Endothelial cell of umbilical vein (primary cell): ENCODE data around the gene NUP58. TPM values are rescaled to one million over a fixed set of nuclear protein-coding genes. Genes with fewer than 3 reads are reported as not detected.

Source experiments
- BruUV-seq: library from RNA; stranded (reverse); fragments of 400-500 nt; replicated peaks from 2 replicates; lab custom pipeline; 2021; lab: Mats Ljungman, UMichigan
- CTCF ChIA-PET: fragments of 300-600, 350-600 bp; sonication (Branson Sonifier 250); formaldehyde crosslinking; loops from one replicate; lab custom pipeline; 2021; ENCODE audit warnings: antibody characterized with exemption, inconsistent platforms; lab: Charles Lee
- POLR2A ChIA-PET: fragments of 300-600, 350-600 bp; sonication (Branson Sonifier 250); formaldehyde crosslinking; loops from one replicate; lab custom pipeline; 2021; ENCODE audit warnings: antibody characterized with exemption, inconsistent platforms; lab: Charles Lee
- DNase-seq: peaks from one replicate; pipeline ENCODE4 v3.0.0-alpha.2; 2011; ENCODE audit warnings: low read depth, low spot score
- FAIRE-seq: peaks from 2 replicates; lab custom pipeline; 2011; peaks lifted over from hg19 to GRCh38; lab: Jason Lieb, UNC
- H2AFZ ChIP-seq: 2 replicates; pipeline ENCODE4 v1.6.0; 2012; ENCODE audit warnings: low read depth, low read length, control low read depth, inconsistent platforms
- H3K27ac ChIP-seq: 2 replicates; pipeline ENCODE4 v1.5.1; 2011; ENCODE audit warnings: low read depth, mild to moderate bottlenecking, control low read depth, low read length, moderate library complexity; ENCODE audit not compliant: insufficient read depth
- H3K27me3 ChIP-seq, 2 experiments: 2 replicates each; pipeline versions ENCODE4 v1.6.0 to v1.6.1; 2011; ENCODE audit warnings: low read length in 2 of 2, mixed read lengths in 1 of 2; ENCODE audit not compliant: control insufficient read depth in 2 of 2, insufficient read depth in 2 of 2
- H3K36me3 ChIP-seq, 2 experiments: 2 replicates in 1 of 2; 3 replicates in 1 of 2; pipeline ENCODE4 v1.5.1; 2011; ENCODE audit warnings: low read length in 2 of 2, mild to moderate bottlenecking in 1 of 2, moderate library complexity in 1 of 2; ENCODE audit not compliant: control insufficient read depth in 2 of 2, insufficient read depth in 2 of 2; ENCODE audit errors: extremely low read depth in 1 of 2
- H3K4me1 ChIP-seq: 3 replicates; pipeline ENCODE4 v1.5.1; 2011; ENCODE audit warnings: mild to moderate bottlenecking, low read length; ENCODE audit not compliant: control insufficient read depth, insufficient read depth; ENCODE audit errors: extremely low read depth
- H3K4me2 ChIP-seq: 2 replicates; pipeline ENCODE4 v1.6.1; 2011; ENCODE audit warnings: low read length, control low read depth, mixed read lengths; ENCODE audit not compliant: insufficient read depth
- H3K4me3 ChIP-seq, 3 experiments: fragments of 200-600 bp in 1 of 3; sonication (generic), shearing (Covaris generic) in 1 of 3; replicated peaks in 1 of 3; 2 replicates each; pipeline ENCODE4 v1.5.1; 2011 to 2016; ENCODE audit warnings: control low read depth in 3 of 3, low read length in 3 of 3, mild to moderate bottlenecking in 2 of 3, inconsistent platforms in 1 of 3, low read depth in 1 of 3, moderate library complexity in 1 of 3; ENCODE audit not compliant: insufficient read depth in 1 of 3
- H3K79me2 ChIP-seq: 2 replicates; pipeline ENCODE4 v1.6.0; 2012; ENCODE audit warnings: low read length, inconsistent platforms; ENCODE audit not compliant: control insufficient read depth, insufficient read depth
- H3K9ac ChIP-seq: replicated peaks from 2 replicates; pipeline ENCODE3; 2011; ENCODE audit warnings: low read length, control low read depth; ENCODE audit not compliant: insufficient read depth; ENCODE audit errors: extremely low read depth
- H3K9me1 ChIP-seq: replicated peaks from 3 replicates; pipeline ENCODE4 v1.6.0; 2011; ENCODE audit warnings: mild to moderate bottlenecking, low read length; ENCODE audit not compliant: control insufficient read depth, insufficient read depth; ENCODE audit errors: extremely low read depth
- H3K9me3 ChIP-seq: replicated peaks from 2 replicates; pipeline ENCODE4 v1.5.1; 2012; ENCODE audit warnings: low read length, inconsistent platforms; ENCODE audit not compliant: control insufficient read depth, insufficient read depth
- H4K20me1 ChIP-seq: replicated peaks from 2 replicates; pipeline ENCODE3; 2011; ENCODE audit warnings: mild to moderate bottlenecking, low read length; ENCODE audit not compliant: control insufficient read depth, insufficient read depth; ENCODE audit errors: extremely low read depth
- EZH2 ChIP-seq: IDR thresholded peaks from 2 replicates; pipeline ENCODE4 v1.6.1; 2012; ENCODE audit warnings: borderline replicate concordance, low read depth, mild to moderate bottlenecking, moderate library complexity, low read length, inconsistent platforms; ENCODE audit not compliant: severe bottlenecking
- FOS ChIP-seq: IDR thresholded peaks from 2 replicates; pipeline ENCODE4 v1.6.1; 2011; ENCODE audit warnings: mild to moderate bottlenecking, low read length, moderate library complexity, borderline replicate concordance; ENCODE audit not compliant: insufficient read depth
- GATA2 ChIP-seq: IDR thresholded peaks from 2 replicates; pipeline ENCODE4 v1.7.0; 2011; ENCODE audit warnings: low read depth, mild to moderate bottlenecking, moderate library complexity, mixed read lengths, low read length; ENCODE audit not compliant: insufficient read length, insufficient read depth
- JUN ChIP-seq: IDR thresholded peaks from 2 replicates; pipeline ENCODE4 v1.6.1; 2011; ENCODE audit warnings: borderline replicate concordance, low read depth; ENCODE audit not compliant: insufficient read length, insufficient read depth
- MYC ChIP-seq: IDR thresholded peaks from one replicate; pipeline ENCODE4 v1.6.1; 2011; ENCODE audit warnings: mild to moderate bottlenecking, low read depth, low read length
- POLR2A ChIP-seq: IDR thresholded peaks from 2 replicates; pipeline ENCODE4 v1.6.1; 2012; ENCODE audit warnings: low read depth, mild to moderate bottlenecking, control low read depth, low read length
- POLR2AphosphoS5 ChIP-seq: IDR thresholded peaks from 2 replicates; pipeline ENCODE4 v1.6.1; 2012; ENCODE audit warnings: low read depth, mild to moderate bottlenecking, control low read depth, low read length, moderate library complexity; ENCODE audit not compliant: insufficient read depth
- dilution Hi-C: fragments of 300-500 bp; cut with MboI; formaldehyde crosslinking; loops from one replicate; pipeline ENCODE4 v1.15.0; 2019; ENCODE audit warnings: low sequenced_read_pairs; ENCODE audit not compliant: extremely low pct_ligation_motif_present
- intact Hi-C: fragments of 100-400 bp; cut with micrococcal nuclease; formaldehyde crosslinking; loops from one replicate; pipeline ENCODE4 v1.10.0; 2022
- polyA plus RNA-seq, 4 experiments: library from polyadenylated mRNA; depleted of rRNA in 3 of 4; stranded (reverse) in 3 of 4; unstranded in 1 of 4; fragments of >200 nt; gene quantifications; 2 replicates each; pipeline versions ENCODE4 v1.2.1 to v1.2.3, GENCODE V29; 2011 to 2012; ENCODE audit warnings: missing spikeins in 1 of 4
- total RNA-seq: library from RNA; stranded (reverse); gene quantifications from 2 replicates; pipeline ENCODE4 v1.2.3, GENCODE V29; 2021
- TF ChIP-seq, protein P1 (sequence below): IDR thresholded peaks from 2 replicates; pipeline ENCODE4 v1.6.1; 2011; ENCODE audit not compliant: insufficient read depth, insufficient read length
- TF ChIP-seq, protein P2 (sequence below), 2 donors: IDR thresholded peaks; 1 replicate in 1 of 2; 2 replicates in 1 of 2; pipeline ENCODE4 v1.5.1; 2011; ENCODE audit warnings: low read length in 2 of 2, mild to moderate bottlenecking in 2 of 2, moderate library complexity in 2 of 2, control low read depth in 1 of 2, inconsistent platforms in 1 of 2, low read depth in 1 of 2; ENCODE audit not compliant: insufficient read depth in 1 of 2; ENCODE audit errors: extremely low read depth in 1 of 2

The NUP58 gene
- total and polyA plus RNA-seq, 2 donors (not counting 3 experiments of a cell fraction or from before 2014, with no cell fraction given), result 28.5 to 49.6 TPM

DNA sequence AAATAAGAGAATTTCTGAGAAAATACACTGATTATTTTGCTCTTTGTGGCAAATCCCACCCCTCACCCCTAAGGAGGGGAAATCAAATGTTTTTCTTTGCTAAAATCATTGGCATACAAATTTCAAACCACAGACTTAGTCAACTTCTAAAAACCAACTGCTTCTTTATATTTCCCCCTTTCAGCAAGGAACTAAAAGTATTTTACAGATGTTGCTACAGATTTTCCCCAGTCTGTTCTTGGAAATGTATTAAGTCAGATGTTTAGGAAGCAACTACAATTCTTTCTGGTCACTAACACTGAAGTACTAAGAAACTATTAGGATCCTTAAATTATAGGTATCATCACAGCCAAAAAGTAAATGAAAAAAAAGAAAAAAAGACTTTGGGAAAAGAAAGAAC, 21.0 kb upstream of the NUP58 start:
- no peak overlapping the region for H3K27ac ChIP-seq
- H3K79me2 ChIP-seq, result peaks cover 92% of the 10 kb centered on the region
- dilution Hi-C loops (no loop called here), intact Hi-C loops (no loop called here)
- POLR2A ChIA-PET, result no interaction called here
- H4K20me1 ChIP-seq, result peaks cover 8% of the 10 kb centered on the region
- H3K9me1 ChIP-seq, result no peaks in the 10 kb centered on the region
- CTCF ChIA-PET, result no interaction called here
- DNase-seq (no peak), FAIRE-seq (no peak)
- no peak overlapping the region for H3K4me3 ChIP-seq
- H3K27me3 ChIP-seq, result no peaks in the 10 kb centered on the region
- no peak overlapping the region for H3K9ac ChIP-seq
- H3K4me1 ChIP-seq, result peaks cover 3% of the 10 kb centered on the region
- H3K4me2 ChIP-seq, result no peak overlapping the region
- no peak overlapping the region for H2AFZ ChIP-seq
- TF ChIP-seq, protein P1, sequence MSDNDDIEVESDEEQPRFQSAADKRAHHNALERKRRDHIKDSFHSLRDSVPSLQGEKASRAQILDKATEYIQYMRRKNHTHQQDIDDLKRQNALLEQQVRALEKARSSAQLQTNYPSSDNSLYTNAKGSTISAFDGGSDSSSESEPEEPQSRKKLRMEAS, result no peak
- TF ChIP-seq FOS (no peak), POLR2A (no peak), POLR2AphosphoS5 (no peak), MYC (no peak), GATA2 (no peak), JUN (no peak), EZH2 (no peak)
- TF ChIP-seq, protein P2, sequence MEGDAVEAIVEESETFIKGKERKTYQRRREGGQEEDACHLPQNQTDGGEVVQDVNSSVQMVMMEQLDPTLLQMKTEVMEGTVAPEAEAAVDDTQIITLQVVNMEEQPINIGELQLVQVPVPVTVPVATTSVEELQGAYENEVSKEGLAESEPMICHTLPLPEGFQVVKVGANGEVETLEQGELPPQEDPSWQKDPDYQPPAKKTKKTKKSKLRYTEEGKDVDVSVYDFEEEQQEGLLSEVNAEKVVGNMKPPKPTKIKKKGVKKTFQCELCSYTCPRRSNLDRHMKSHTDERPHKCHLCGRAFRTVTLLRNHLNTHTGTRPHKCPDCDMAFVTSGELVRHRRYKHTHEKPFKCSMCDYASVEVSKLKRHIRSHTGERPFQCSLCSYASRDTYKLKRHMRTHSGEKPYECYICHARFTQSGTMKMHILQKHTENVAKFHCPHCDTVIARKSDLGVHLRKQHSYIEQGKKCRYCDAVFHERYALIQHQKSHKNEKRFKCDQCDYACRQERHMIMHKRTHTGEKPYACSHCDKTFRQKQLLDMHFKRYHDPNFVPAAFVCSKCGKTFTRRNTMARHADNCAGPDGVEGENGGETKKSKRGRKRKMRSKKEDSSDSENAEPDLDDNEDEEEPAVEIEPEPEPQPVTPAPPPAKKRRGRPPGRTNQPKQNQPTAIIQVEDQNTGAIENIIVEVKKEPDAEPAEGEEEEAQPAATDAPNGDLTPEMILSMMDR (IDR thresholded peaks at IDR 0.05; ENCODE audit: extremely low read depth in 1 of 2, insufficient read depth in 1 of 2, low read depth in 1 of 2, low read length in 2 of 2), result no peak
- H3K9me3 ChIP-seq, result no peaks in the 10 kb centered on the region
- BruUV-seq, result no TSS peak
- no peaks in the 10 kb centered on the region for H3K36me3 ChIP-seq
